GM19468 (cell line): Measurements from ENCODE around the gene GNG11.
"Not testable (repeated sequence)": the region's sequence is repeated elsewhere in the genome, so short reads cannot be mapped to it uniquely, and the experiment has no call there.

ENCODE experiments used
- ATAC-seq: cut with Tn5 transposase; IDR thresholded peaks from one replicate; pipeline ENCODE4 v1.9.1; 2021; ENCODE audit warnings: mild to moderate bottlenecking, moderate library complexity, moderate number of reproducible peaks; ENCODE audit not compliant: unreplicated experiment; ENCODE audit errors: extremely low read depth

The GNG11 gene

GRCh38 chr7:93910076-93910994, 11.2 kb upstream of the GNG11 start:
- no peak for ATAC-seq

- ATAC-seq = not testable (repeated sequence)
Observed at GRCh38 chr7:93911242-93911641, 10.3 kb upstream of the GNG11 start.

GRCh38 chr7:93911661-93912060, 9.9 kb upstream of the GNG11 start:
- ATAC-seq = not testable (repeated sequence)

- no peak for ATAC-seq
Observed at GRCh38 chr7:93913197-93913596, 8.3 kb upstream of the GNG11 start.

- ATAC-seq = no peak
Observed at GRCh38 chr7:93914581-93915066, 6.9 kb upstream of the GNG11 start.

- ATAC-seq = not testable (repeated sequence)
Observed at GRCh38 chr7:93915206-93915842, 6.2 kb upstream of the GNG11 start.

- ATAC-seq = not testable (repeated sequence)
Observed at GRCh38 chr7:93915888-93916287, 5.6 kb upstream of the GNG11 start.

- ATAC-seq = not testable (repeated sequence)
Observed at GRCh38 chr7:93916315-93916714, 5.2 kb upstream of the GNG11 start.

- ATAC-seq = no peak
Observed at GRCh38 chr7:93920496-93921182, 896 bp upstream of the GNG11 start.

GRCh38 chr7:93921186-93921585, 349 bp upstream of the GNG11 start:
- no peak for ATAC-seq

GRCh38 chr7:93923296-93923695, 1.8 kb downstream of the GNG11 start:
- ATAC-seq = no peak

GRCh38 chr7:93923942-93924341, 2.4 kb downstream of the GNG11 start:
- ATAC-seq = no peak

- ATAC-seq = no peak
Observed at GRCh38 chr7:93926800-93927199, 5.3 kb downstream of the GNG11 start.

- no peak for ATAC-seq
Observed at GRCh38 chr7:93927585-93927984, 6.0 kb downstream of the GNG11 start.

GRCh38 chr7:93931655-93932054, 10.1 kb downstream of the GNG11 start:
- ATAC-seq = no peak

- ATAC-seq = no peak
Observed at GRCh38 chr7:93933156-93933555, 11.6 kb downstream of the GNG11 start.

GRCh38 chr7:93935102-93935501, 13.6 kb downstream of the GNG11 start:
- no peak for ATAC-seq

GRCh38 chr7:93937818-93938217, 16.3 kb downstream of the GNG11 start:
- no peak for ATAC-seq

GRCh38 chr7:93938293-93938692, 16.8 kb downstream of the GNG11 start:
- no peak for ATAC-seq

- ATAC-seq = no peak
Observed at GRCh38 chr7:93941945-93942344, 20.4 kb downstream of the GNG11 start.
